ENCODE results near the gene SSTR3. TPM values are rescaled to one million over a fixed set of nuclear protein-coding genes. Genes with fewer than 3 reads are reported as not detected.
A peak's percentile ranks its signal among the peaks of the same experiment; 100 is the strongest.

Gene SSTR3
- total and polyA plus RNA-seq, 10 of the 15 experiments (the other 5 are each of a cell fraction or from before 2014, with no cell fraction given): 0.03 to 4.5 (median 2.4) TPM

DNA sequence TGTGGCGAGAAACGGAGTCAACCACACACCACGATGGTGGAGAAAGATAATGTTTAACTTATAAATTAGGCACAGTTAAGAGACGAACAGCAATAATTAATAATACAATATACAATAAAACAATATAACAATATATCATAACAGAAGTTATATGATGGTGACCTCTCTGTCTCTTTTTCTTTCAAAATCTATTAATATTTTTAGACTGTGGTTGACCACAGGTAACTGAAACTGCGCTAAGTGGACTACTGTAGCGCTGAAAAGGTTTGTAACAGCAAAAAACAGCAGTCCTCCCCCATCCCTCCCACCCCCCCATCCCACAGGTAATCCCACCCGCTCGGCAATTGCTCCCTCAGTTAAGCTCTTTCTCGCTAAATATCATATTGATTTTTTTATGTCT, 3.6 kb upstream of the SSTR3 start (continued):
- TF ChIP-seq, protein P1, sequence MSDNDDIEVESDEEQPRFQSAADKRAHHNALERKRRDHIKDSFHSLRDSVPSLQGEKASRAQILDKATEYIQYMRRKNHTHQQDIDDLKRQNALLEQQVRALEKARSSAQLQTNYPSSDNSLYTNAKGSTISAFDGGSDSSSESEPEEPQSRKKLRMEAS (IDR thresholded peaks at IDR 0.05; ENCODE audit: low read depth, low read length): no peak
- TF ChIP-seq WRNIP1 (IDR thresholded peaks at IDR 0.05; ENCODE audit: borderline replicate concordance, low read depth, low read length) (no peak), EP300 (IDR thresholded peaks at IDR 0.05; ENCODE audit: borderline replicate concordance in 1 of 2, control insufficient read depth in 1 of 2, low read depth in 2 of 2, low read length in 2 of 2) (peak; percentile 8 to 50; a peak in 1 of 4 replicates), CEBPB (IDR thresholded peaks at IDR 0.05; ENCODE audit: borderline replicate concordance in 1 of 2, low read depth in 2 of 2, low read length in 2 of 2) (no peak), RAD51 (IDR thresholded peaks at IDR 0.05) (no peak), RB1 (IDR thresholded peaks at IDR 0.05; ENCODE audit: borderline replicate concordance) (no peak), HCFC1 (IDR thresholded peaks at IDR 0.05; ENCODE audit: low read length) (no peak), POLR2AphosphoS5 (IDR thresholded peaks at IDR 0.05; ENCODE audit: low read length) (no peak), CREM (IDR thresholded peaks at IDR 0.05; ENCODE audit: low read depth) (no peak), JUND (IDR thresholded peaks at IDR 0.05; ENCODE audit: low read depth, low read length) (no peak), BRCA1 (IDR thresholded peaks at IDR 0.05; ENCODE audit: low read depth, low read length) (no peak), IKZF1 (conservative IDR thresholded peaks at IDR 0.05) (no peak; the same call in 1 of the 2 replicates), ZNF207 (IDR thresholded peaks at IDR 0.05; ENCODE audit: borderline replicate concordance) (no peak), SMAD5 (IDR thresholded peaks at IDR 0.05; ENCODE audit: low read depth) (no peak), FOXK2 (IDR thresholded peaks at IDR 0.05) (no peak), IKZF2 (IDR thresholded peaks at IDR 0.05) (no peak; a peak in 1 of 4 replicates), CREB1 (IDR thresholded peaks at IDR 0.05; ENCODE audit: low read depth) (no peak)
- TF ChIP-seq, protein P2, sequence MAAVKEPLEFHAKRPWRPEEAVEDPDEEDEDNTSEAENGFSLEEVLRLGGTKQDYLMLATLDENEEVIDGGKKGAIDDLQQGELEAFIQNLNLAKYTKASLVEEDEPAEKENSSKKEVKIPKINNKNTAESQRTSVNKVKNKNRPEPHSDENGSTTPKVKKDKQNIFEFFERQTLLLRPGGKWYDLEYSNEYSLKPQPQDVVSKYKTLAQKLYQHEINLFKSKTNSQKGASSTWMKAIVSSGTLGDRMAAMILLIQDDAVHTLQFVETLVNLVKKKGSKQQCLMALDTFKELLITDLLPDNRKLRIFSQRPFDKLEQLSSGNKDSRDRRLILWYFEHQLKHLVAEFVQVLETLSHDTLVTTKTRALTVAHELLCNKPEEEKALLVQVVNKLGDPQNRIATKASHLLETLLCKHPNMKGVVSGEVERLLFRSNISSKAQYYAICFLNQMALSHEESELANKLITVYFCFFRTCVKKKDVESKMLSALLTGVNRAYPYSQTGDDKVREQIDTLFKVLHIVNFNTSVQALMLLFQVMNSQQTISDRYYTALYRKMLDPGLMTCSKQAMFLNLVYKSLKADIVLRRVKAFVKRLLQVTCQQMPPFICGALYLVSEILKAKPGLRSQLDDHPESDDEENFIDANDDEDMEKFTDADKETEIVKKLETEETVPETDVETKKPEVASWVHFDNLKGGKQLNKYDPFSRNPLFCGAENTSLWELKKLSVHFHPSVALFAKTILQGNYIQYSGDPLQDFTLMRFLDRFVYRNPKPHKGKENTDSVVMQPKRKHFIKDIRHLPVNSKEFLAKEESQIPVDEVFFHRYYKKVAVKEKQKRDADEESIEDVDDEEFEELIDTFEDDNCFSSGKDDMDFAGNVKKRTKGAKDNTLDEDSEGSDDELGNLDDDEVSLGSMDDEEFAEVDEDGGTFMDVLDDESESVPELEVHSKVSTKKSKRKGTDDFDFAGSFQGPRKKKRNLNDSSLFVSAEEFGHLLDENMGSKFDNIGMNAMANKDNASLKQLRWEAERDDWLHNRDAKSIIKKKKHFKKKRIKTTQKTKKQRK (IDR thresholded peaks at IDR 0.05; ENCODE audit: low read depth, low read length): no peak
- TF ChIP-seq, protein P3, sequence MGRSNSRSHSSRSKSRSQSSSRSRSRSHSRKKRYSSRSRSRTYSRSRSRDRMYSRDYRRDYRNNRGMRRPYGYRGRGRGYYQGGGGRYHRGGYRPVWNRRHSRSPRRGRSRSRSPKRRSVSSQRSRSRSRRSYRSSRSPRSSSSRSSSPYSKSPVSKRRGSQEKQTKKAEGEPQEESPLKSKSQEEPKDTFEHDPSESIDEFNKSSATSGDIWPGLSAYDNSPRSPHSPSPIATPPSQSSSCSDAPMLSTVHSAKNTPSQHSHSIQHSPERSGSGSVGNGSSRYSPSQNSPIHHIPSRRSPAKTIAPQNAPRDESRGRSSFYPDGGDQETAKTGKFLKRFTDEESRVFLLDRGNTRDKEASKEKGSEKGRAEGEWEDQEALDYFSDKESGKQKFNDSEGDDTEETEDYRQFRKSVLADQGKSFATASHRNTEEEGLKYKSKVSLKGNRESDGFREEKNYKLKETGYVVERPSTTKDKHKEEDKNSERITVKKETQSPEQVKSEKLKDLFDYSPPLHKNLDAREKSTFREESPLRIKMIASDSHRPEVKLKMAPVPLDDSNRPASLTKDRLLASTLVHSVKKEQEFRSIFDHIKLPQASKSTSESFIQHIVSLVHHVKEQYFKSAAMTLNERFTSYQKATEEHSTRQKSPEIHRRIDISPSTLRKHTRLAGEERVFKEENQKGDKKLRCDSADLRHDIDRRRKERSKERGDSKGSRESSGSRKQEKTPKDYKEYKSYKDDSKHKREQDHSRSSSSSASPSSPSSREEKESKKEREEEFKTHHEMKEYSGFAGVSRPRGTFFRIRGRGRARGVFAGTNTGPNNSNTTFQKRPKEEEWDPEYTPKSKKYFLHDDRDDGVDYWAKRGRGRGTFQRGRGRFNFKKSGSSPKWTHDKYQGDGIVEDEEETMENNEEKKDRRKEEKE (IDR thresholded peaks at IDR 0.05): no peak
- TF ChIP-seq, protein P4, sequence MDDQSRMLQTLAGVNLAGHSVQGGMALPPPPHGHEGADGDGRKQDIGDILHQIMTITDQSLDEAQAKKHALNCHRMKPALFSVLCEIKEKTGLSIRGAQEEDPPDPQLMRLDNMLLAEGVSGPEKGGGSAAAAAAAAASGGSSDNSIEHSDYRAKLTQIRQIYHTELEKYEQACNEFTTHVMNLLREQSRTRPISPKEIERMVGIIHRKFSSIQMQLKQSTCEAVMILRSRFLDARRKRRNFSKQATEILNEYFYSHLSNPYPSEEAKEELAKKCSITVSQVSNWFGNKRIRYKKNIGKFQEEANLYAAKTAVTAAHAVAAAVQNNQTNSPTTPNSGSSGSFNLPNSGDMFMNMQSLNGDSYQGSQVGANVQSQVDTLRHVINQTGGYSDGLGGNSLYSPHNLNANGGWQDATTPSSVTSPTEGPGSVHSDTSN (IDR thresholded peaks at IDR 0.05; ENCODE audit: insufficient replicate concordance, low read depth, low read length): no peak
- TF ChIP-seq, protein P5, sequence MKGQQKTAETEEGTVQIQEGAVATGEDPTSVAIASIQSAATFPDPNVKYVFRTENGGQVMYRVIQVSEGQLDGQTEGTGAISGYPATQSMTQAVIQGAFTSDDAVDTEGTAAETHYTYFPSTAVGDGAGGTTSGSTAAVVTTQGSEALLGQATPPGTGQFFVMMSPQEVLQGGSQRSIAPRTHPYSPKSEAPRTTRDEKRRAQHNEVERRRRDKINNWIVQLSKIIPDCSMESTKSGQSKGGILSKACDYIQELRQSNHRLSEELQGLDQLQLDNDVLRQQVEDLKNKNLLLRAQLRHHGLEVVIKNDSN (IDR thresholded peaks at IDR 0.05; ENCODE audit: borderline replicate concordance, extremely low read length, insufficient read depth, low read depth, low read length): no peak
- TF ChIP-seq, protein P6, sequence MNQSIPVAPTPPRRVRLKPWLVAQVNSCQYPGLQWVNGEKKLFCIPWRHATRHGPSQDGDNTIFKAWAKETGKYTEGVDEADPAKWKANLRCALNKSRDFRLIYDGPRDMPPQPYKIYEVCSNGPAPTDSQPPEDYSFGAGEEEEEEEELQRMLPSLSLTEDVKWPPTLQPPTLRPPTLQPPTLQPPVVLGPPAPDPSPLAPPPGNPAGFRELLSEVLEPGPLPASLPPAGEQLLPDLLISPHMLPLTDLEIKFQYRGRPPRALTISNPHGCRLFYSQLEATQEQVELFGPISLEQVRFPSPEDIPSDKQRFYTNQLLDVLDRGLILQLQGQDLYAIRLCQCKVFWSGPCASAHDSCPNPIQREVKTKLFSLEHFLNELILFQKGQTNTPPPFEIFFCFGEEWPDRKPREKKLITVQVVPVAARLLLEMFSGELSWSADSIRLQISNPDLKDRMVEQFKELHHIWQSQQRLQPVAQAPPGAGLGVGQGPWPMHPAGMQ (IDR thresholded peaks at IDR 0.05; ENCODE audit: borderline replicate concordance): no peak

Data from GM12878 (cell line).